Hematopoietic multipotent progenitor cell treated with erythropoietin and hydrocortisone succinate and interleukin-3 and kit ligand, for 4 days (in vitro differentiated cells): ENCODE data around the gene MRC1.
A peak's percentile ranks its signal among the peaks of the same experiment; 100 is the strongest.
"Not testable (repeated sequence)": the region's sequence is repeated elsewhere in the genome, so short reads cannot be mapped to it uniquely, and the experiment has no call there.

Experiments
- DNase-seq: peaks from one replicate; pipeline ENCODE4 v3.0.0-alpha.2; 2015

The MRC1 gene

DNA sequence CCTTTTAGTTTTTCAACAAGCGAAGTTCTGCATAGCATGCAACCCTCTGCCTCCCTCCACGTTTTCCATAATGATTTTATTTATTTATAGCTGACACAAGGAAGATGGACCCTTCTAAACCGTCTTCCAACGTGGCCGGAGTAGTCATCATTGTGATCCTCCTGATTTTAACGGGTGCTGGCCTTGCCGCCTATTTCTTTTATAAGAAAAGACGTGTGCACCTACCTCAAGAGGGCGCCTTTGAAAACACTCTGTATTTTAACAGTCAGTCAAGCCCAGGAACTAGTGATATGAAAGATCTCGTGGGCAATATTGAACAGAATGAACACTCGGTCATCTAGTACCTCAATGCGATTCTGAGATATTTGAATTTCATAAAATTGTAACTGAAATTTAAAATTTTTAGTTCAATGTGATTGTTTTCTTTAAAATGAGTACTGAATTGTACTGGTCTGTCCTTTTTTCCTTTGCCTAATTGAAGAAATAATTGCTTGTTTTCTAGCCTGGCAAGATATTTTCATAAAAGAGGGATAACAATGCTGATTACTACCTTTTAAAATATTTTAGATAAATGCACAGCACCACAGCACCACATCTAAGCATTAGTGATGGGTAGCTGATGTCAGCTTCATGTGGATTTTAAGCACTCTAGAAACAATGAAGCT is 101.1 kb downstream of the MRC1 start:
- peak; percentile 85 for DNase-seq

DNA sequence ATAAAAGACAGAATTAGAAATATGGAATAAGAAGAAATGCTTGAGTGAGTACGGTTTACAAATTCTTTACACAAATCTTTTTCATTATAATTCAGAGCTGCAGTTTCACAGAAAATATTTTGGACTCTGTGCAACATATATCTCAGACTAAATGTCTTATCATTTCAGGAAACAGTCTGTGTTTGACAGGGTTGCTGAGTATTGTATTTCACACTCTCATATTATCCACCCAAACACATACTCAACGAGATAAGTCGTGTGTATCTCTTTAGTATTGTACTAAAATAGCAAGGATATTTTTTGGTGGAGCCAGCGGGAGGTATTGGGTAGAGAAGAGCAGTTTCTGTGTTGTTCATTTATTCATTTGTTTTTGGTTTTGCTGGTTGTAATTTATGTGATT is 103.6 kb downstream of the MRC1 start:
- no peak for DNase-seq

DNA sequence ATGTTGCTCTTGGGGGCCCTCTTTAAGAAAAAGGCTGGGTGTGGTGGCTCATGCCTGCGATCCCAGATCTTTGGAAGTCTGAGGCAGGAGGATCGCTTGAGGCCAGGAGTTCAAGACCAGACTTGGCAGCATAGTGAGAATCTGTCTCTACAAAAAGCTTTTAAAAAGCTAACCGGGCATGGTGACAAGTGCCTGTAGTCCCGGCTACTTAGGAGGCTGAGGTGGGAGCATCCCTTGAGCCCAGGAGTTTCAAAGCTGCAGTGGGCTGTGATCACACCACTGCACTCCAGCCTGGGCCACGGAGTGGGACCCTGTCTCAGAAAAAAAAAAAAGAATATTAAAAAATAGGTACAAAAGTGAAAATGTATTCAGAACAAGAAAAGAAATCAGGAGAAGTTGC is 104.5 kb downstream of the MRC1 start:
- DNase-seq: no peak

DNA sequence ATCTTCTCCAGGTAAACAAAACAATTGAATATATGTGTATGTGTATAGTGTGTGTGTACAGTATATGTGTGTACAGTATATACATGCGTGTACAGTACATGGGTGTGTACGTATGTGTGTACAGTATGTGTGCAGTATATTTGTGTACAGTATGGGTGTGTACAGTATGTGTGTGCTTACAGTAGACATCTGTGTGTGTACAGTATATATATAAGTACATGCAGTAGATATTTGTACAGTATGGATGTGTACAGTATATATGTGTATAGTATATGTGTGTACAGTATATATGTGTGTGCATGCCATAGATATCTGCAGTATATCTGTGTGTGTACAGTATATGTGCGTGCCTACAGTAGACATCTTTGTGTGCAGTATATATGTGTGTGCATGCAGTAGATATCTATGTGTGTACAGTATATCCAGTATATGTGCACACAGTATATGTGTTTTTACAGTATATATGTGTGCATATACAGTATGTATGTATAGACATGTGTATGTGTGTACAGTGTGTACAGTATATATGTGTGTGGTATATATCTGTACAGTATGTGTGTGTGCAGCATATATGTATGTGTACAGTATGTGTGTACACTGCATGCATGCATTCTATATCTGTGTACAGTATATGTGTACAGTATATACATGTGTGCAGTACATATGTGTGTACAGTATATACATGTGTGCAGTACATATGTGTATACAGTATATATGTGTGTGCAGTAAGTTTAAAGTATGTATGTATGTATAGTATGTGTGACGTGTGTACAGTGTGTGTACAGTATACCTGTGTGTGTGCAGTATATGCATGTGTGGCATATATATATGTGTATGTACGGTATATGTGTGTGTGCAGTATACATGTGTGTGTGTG is 105.3 kb downstream of the MRC1 start:
- DNase-seq: no peak

DNA sequence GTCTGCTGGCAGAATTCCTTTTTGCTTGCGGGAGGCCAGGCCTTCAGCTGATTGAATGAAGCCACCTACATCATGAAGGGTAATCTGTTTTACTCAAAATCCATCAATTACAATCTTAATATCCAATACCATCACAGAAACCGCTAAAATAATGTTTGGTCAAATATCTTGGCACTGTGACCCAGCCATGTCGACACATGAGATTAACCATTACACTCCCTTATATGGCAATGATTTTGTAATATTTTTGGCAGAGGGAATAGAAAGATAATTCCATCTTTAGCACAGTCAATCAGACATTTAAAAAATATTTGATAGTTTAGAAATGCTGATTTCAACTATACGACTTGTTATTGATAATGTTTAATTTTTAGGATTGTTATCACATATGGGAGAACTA is 106.0 kb downstream of the MRC1 start:
- no peak for DNase-seq

DNA sequence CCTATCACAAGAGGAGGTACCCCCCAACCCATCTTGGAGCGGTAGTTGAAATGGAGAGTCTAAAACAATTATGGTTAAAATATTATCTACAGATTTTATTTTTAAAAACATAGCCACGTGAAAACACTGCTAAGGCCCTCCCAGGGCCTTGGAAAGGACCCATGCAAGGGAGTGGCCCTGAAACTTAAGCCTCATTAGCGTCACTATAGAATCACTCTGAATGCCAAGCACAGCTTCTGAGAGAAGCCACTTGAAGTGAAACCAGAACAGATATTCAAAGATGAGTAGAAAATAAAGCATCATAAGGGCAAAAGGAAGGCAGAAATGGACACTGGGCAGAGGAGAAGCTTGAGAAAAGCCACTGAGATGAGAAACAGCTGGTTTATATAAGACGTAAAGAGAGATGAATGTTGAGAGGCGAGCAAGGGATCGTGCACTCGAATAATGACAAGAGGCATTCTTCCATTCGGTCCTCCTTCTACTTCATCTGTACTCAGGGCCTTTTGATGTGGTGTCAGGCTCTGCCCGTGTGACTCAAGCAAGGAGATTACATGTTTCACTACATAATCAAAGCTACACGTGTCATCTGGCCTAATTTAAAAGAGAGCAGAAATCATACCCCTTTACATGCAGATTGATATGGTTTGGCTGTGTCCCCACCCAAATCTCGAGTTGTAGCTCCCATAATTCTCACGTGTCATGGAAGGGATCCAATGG is 109.2 kb downstream of the MRC1 start:
- DNase-seq: no peak

DNA sequence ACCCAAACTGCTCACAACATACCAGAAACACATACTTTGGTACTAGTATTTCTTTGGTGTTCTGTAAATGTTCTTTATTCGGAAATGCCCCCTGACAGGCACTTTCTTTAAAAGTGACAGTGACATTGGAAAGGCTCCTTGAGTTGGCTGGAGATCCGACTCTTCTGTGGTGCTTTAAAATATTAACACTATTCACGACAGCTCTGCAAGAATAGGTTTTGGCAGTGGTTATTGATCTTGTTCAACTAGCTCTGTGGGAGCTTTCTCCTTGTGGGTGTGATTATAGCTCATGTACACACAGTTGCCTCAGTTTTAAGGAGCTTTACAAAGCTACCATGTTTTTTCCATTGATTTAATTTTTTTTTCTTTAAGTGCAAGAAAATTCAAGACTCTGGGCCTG is 112.2 kb downstream of the MRC1 start:
- no peak for DNase-seq

DNA sequence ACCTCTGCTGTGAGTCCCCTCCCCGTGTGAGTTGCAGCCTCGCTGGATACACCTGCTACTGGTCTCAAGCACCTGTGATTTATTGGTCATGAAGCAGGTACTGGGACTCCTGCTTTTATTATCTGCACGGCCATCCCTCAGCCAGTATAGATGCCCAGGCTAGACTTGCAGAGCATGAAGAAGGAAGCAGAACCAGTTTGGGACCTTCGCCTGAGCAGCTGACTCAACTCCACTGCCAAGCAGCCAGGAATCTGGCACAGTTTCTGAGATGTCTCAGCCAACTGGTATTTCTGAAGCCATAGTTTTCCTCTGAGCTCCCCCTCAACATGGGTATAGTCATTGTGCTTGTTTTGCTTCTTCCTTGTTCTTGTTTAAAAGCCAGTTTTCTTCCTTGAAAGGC is 114.6 kb downstream of the MRC1 start:
- DNase-seq: no peak

DNA sequence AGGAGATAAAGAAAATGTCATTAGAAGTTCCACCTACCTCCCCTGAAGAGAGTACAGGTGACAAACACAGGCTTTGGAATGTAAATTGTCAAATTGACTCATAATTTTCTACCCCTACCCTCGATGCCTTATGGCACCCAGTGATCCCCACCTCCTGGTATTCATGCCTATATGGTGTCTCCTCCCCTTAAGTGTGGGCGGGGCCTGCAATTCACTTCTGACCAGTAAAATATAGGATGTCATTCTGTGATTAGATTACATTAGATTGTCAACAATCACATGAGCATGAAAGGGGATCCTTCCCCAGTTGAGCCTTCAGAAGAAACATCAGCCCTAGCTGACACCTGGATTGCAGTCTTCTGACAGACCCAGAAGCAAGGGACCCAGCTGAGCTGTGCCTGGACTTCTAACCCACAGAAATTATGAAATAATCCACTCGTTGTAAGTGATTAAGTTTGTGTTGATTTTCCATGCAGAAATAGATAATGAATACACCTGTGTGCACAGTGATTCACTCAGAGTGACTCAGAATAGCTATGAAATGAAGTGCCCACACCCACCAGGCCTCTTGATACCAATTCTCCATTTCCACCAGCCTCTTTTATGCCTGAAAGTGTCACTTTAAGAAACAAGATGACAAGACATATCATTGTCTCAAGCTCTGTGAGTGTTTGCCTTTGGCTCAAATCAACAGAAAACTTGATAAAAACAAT is 134.0 kb downstream of the MRC1 start:
- no peak for DNase-seq

DNA sequence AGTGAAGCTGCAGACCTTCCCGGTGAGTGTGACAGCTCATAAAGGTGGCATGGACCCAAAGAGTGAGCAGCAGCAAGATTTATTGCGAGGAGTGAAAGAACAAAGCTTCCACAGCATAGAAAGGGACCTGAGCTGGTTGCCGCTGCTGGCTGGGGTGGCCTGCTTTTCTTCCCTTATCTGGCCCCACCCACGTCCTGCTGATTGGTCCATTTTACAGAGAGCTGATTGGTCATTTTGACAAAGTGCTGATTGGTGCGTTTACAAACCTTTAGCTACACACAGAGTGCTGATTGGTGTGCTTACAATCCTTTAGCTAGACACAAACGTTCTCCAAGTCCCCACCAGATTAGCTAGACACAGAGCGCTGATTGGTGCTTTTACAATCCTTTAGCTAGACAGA is 141.1 kb downstream of the MRC1 start:
- DNase-seq: not testable (repeated sequence)

DNA sequence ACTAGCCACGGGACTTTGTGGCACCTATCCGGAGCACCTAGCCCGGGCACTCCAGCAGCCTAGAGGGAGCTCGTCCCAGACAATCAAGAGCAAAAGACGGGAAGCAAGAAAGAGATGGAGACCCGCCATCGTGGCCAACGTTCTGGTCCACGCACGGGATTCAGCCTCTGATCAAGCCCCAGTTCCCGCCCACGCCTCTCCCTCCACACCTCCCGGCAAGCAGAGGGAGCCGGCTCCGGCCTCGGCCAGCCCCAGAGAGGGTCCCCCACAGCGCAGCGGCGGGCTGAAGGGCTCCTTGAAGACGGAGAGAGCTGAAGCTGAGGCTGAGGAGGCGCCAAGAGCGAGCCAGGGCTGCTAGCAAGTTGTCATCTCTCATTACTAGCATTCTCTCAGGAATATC is 141.6 kb downstream of the MRC1 start:
- DNase-seq: no peak

DNA sequence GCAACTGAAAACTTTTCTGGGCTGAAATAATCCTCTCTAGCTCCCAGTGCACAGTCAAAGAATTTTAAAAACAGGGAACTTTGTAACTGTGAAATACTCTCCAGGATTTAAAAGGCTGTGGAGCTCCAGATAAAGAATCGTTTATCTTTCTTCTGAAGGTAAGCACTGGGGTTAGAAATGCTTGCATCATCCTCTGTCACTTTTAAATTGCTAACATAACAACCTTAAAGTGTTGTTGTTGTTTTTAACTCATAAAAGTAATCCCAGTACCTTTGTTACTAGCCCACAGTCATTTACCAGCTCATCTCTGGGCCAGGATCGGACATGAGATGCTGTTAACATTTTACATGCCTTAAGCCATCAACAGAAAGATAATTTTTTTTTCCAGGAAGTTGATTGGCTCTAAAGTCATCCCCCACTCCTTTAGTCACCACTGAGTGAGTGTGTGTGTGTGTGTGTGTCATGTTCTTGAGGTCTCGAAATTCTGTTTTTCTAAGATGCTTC is 142.8 kb downstream of the MRC1 start, which contains the start of gene SLC39A12:
TSS of gene SLC39A12 (plus strand) at position 51 of the 504 bp plus-strand sequence. CDS start 1,359 bp downstream, outside the sequence.
- peak; percentile 1 for DNase-seq

DNA sequence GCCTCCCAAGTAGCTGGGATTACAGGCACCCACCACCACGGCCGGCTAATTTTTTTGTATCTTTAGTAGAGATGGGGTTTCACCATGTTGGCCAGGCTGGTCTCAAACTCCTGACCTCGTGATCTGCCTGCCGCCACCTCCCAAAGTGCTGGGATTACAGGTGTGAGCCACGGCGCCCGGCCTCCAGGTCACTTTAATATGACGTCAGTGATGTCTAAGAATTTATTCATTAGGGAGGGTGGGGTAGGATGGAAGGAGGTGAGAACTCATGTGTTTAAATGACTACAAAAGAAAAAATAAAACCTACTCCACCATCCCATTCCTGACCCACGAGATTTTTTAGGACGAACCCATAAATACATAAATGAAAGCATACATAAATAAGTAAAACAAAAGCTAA is 145.2 kb downstream of the MRC1 start:
- not testable (repeated sequence) for DNase-seq

DNA sequence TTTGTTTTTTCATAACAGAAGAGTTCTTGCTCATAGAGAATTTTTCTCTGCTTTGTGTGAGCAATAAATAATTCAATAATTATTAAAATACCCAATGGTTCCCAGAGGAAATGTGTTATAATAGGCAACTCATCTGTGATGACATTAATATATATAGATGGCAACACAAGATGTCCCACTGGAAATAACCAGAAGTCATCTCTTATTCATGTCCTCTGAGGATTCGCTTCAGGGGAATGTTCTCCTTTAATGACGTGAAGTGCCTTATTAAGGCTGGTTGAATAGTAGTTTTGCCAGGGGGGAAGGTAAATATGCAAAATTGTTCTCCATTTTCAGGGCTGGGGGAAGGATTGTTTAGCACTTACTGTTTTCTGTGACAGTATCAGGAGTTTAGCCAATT is 145.7 kb downstream of the MRC1 start:
- DNase-seq: no peak

DNA sequence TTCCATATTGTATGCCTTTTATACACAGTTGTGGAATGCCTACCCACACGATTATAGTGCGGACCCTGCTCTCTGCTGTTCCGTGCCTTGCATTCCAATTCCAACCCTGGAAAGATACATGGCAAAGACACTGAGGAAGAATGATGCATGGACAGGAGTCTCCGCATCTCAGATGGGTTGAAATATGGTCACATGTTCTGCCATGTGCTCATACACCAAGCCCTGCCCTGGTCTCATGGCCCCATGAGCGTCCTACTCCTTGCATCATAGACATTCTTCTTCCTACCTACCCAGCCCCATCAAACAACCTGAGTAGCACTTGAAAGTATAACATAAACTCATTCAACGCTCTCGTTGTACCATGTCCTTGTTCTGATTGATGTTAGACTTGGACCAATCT is 148.9 kb downstream of the MRC1 start:
- no peak for DNase-seq

DNA sequence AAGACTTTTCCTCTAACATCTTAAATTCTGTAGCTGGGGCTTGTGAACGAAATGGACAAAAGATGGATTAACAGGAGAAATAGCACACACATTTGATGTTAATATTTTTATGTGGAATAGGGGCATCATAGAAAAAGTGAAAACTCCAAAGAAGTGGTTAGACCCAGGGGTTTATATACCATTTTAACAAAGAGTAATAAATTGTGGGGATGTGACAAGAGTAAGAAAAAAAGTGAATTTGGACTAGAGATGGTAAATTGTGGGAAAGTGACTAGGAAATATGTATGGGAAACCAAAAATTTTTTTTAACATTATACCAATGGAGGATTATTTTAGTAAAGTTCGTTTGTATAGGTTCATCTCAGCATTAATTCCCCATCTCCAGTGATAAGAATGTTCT is 150.7 kb downstream of the MRC1 start:
- DNase-seq: no peak
